ENCODE measurements around the gene AADACL4.

AADACL4 gene

DNA sequence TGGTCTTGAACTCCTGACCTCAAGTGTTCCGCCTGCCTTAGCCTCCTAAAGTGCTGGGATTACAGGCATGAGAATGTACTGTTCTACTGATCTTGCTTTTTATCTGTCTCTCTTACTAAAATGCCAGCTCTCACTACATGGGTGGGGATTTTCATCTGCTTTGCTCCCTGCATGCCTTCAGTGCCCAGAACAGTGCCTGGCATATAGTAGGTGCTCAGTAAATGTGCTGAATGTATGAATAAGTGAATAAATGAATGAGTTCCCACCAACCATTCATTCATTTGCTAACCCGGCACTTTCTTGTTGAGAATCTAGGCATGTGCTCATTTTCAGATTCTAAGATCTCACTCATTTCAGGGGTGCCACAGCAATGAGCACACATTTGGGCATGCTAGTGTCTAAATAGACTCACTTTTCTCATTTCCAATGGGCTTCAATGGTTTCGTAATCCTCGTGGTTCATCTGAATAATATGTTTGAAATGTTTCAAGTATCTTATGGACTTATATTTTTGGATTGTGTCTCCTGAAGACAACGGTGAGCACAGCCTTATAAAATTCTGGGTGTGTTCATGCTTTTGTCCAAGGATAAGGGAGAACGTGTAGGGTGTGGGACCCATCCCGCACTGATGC, 33.5 kb upstream of the AADACL4 start:
- ChIA-PET CTCF (no interaction called here), POLR2A (ENCODE audit: low non-redundant PET) (no interaction called here)

DNA sequence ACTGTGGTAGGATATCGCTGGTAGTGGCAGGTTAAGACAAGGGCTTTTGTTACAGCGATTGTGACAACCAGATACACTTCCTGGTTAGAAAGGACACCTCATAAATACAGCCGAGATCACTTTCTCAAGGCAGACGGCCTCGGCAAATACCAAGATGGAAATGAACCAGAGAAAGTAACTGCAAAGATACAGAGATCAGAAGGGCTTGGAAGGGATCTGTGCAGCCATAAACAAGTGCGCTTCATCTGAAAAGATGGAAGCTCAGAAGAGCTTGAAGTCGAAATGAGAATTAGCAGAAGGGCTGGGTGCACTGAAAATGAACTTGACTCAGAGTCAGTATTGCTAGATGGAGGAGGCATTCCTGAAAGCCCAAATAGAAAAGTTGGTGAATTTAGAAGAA, 32.9 kb upstream of the AADACL4 start:
- DNase-seq (ENCODE audit: low spot score) = no peak
- H3K27ac ChIP-seq = no peak overlapping the region
- ChIA-PET CTCF (no interaction called here), POLR2A (ENCODE audit: low non-redundant PET) (no interaction called here)
- TF ChIP-seq, protein P1, sequence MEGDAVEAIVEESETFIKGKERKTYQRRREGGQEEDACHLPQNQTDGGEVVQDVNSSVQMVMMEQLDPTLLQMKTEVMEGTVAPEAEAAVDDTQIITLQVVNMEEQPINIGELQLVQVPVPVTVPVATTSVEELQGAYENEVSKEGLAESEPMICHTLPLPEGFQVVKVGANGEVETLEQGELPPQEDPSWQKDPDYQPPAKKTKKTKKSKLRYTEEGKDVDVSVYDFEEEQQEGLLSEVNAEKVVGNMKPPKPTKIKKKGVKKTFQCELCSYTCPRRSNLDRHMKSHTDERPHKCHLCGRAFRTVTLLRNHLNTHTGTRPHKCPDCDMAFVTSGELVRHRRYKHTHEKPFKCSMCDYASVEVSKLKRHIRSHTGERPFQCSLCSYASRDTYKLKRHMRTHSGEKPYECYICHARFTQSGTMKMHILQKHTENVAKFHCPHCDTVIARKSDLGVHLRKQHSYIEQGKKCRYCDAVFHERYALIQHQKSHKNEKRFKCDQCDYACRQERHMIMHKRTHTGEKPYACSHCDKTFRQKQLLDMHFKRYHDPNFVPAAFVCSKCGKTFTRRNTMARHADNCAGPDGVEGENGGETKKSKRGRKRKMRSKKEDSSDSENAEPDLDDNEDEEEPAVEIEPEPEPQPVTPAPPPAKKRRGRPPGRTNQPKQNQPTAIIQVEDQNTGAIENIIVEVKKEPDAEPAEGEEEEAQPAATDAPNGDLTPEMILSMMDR (conservative IDR thresholded peaks at IDR 0.05; ENCODE audit: low read depth) = no peak

More for the DNA sequence above, 33.5 kb upstream of the AADACL4 start:
- no peak overlapping the region for H3K27ac ChIP-seq
- TF ChIP-seq, protein P1 (conservative IDR thresholded peaks at IDR 0.05; ENCODE audit: low read depth) = no peak
- DNase-seq (ENCODE audit: low spot score) = peak; percentile 20

DNA sequence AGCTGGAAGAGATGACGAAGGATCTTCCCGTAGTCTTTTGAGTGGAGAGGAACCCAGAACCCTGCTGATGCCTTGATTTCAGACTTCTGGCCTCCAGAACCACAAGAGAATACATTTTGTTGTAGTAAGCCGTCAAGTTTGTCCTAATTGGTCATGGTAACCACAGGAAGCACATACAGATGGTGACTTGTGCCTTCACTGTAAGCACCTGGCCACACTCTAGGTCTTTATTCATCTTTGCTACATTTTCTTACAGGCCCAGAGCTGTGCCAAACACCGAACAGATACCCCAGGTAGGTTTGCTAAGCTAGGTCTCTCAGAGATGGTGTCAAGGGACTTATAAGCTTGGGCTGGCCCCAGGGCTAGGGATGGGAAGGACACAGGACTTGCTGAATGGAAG, 30.7 kb upstream of the AADACL4 start:
- POLR2A ChIA-PET (ENCODE audit: low non-redundant PET) = no interaction called here
- TF ChIP-seq, protein P1 (conservative IDR thresholded peaks at IDR 0.05; ENCODE audit: low read depth) = no peak

DNA sequence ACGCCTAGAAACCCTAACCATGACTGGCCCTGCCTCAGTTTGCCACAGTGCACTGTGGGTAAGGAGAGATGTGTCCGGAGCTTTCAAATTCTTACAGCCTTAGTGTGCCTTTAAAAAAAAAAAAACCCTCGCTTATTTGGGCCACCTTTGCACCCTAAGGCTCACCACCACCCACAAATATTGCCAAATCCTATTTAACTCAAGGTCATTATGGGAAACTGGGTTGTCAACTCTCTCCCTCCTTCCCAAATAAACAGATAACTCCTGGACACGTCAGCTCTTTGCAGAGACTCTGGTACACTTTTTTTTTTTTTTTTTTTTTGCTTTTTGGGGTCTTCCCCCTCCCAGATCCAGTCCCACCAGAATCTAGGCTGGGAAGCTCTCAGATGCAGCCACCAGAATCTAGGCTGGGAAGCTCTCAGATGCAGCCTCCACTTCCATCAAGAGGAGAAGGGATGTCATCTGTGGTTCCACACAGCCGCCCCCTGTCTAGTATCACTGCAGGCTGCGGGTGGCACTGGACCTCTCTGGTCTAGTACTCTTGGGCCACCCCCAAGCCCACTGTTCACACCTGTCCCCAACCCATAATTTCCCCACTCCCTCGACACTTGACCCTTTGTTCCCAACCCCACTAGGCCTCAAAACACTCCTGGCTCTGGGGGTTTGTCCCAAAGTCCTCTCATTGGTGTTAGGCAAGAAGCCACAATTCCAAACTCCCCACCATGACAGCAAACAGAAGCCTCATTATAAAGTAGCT, 29.3 kb upstream of the AADACL4 start:
- no peak for DNase-seq (ENCODE audit: low spot score)
- TF ChIP-seq, protein P1 (conservative IDR thresholded peaks at IDR 0.05; ENCODE audit: low read depth) = no peak
- ChIA-PET POLR2A (ENCODE audit: low non-redundant PET) (no interaction called here), CTCF (interaction anchor here (0.6 kb wide), 1 partner anchor 23 kb away, joined by 5 read pairs; no protein-coding TSS in a partner anchor)
- H3K27ac ChIP-seq = no peak overlapping the region

More for the DNA sequence above, 30.7 kb upstream of the AADACL4 start:
- DNase-seq (ENCODE audit: low spot score) = no peak
- CTCF ChIA-PET = no interaction called here
- no peak overlapping the region for H3K27ac ChIP-seq

DNA sequence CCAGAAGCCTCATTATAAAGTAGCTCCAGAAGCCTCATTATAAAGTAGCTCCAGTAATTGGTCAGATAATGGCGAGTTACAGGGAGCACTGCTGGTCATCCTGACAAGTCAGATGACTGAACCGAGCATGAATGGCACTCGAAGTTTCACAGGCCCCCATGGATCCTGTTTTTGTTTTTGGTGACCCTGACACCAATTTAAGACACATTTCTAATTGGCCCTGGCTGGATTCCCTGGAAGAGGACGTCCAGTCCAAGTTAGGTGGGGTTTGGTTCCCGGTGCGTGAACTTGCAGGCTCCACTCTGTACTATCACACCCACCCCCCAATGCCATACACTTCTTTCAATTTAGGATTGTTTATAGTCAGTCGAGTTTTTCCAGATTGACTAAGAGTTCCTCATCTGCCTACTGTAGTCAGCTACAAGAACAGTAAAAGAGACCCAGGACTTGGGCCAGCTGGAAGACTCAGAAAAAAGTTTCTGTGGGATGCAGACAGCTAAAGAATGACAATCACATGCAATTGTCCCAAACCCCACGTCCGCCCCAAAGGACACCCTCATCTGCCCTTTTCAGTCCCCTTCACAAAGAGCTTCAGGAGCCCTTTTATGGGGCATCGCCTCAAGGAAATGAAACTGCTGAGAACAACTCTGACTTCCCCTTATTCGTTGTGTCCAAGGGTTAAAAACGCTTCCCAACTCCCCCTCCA, 28.6 kb upstream of the AADACL4 start:
- POLR2A ChIA-PET (ENCODE audit: low non-redundant PET) = no interaction called here
- peak overlapping the region; percentile 99 for H3K27ac ChIP-seq
- TF ChIP-seq, protein P1 (conservative IDR thresholded peaks at IDR 0.05; ENCODE audit: low read depth) = no peak
- CTCF ChIA-PET = interaction anchor here (0.6 kb wide), 2 partner anchors 150 to 387 kb away, joined by 3 read pairs; no protein-coding TSS in a partner anchor
- no peak for DNase-seq (ENCODE audit: low spot score)

Data from RWPE1 (cell line).